HG03175 (cell line): ENCODE measurements around the gene LRRC14B.
"Not testable (repeated sequence)": the region's sequence is repeated elsewhere in the genome, so short reads cannot be mapped to it uniquely, and the experiment has no call there.

ENCODE experiments used
- ATAC-seq: cut with Tn5 transposase; IDR thresholded peaks from one replicate; pipeline ENCODE4 v1.9.1; 2021; ENCODE audit warnings: mild to moderate bottlenecking, moderate library complexity; ENCODE audit not compliant: unreplicated experiment

LRRC14B gene

DNA sequence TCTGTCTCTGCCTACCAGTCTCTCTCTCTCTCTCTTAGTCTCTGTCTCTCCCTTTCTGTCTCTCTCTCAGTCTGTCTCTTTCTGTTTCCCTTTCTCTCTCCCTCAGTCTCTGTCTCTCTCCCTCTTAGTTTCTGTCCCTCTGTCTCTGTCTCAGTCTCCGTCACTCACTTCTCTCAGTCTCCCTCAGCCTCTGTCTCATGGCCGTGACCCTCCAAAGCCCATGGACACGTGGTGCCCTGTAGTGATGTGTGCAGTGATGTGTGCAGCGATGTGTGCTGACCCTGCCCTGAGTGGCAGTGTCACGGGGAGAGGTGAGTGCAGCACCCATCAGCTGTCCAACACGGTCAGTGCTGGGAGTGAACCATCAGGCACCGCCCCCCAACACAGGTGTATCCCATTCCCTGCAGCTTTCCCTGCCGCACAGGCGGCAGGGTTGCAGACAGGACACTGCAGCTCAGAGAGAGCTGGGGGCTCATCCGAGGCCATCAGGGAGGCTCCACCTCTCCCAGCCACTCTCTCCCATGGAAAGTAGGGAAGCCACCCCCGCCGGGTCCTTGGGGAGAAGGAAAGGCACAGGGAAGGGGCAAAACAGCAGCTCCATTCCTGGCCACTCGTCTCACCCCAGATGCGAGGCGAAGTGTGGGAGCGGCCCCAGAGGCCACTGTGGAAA, 794 bp upstream of the LRRC14B start:
- no peak for ATAC-seq

DNA sequence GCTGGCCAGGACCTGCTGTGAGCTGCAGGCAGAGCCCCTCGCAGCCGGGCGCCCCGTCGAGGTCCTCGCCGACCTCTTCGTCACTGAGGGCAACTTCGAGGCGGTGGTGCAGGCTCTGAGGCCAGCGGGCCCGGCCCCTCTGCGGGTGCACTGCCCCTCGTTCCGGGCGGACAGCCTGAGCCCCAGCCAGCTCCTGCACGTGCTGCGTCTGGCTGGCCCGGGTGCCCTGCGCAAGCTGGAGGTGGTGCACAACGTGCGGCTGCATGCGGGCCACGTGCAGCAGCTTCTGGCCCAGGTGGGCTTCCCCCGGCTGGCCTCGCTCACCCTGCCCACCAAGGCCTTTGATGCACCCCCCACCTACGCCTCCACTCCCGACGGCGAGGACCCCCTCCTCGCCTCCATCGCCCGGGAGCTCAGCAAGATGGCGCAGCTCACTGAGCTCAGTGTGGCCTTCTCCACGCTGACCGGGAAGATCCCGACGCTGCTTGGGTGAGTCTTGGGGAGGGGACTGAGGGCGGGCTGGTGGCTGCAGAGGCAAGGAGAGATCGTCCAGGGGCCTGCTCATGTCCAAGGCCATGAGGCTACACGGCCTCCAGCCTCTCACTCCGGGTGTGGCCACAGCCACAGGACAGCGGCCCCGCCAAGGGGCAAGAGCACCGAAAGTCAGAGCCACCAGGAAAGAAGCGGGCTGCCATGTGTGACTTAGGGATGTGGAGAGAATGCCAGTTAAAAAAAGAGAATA, 825 bp downstream of the LRRC14B start:
- ATAC-seq, result no peak

DNA sequence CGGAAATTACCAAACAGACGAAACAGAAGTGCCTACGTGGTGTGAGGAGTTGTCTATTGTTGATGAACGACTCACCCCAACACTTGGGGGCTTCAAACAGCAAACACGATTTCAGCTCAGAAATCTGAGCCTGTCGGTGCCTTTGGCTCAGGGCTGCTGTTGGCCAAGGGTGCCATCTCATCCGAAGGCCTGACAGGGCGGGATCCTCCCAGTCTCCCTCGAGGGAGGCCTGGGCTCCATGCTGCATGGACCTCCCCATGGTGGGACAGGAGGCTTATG, 1.3 kb downstream of the LRRC14B start:
- no peak for ATAC-seq

DNA sequence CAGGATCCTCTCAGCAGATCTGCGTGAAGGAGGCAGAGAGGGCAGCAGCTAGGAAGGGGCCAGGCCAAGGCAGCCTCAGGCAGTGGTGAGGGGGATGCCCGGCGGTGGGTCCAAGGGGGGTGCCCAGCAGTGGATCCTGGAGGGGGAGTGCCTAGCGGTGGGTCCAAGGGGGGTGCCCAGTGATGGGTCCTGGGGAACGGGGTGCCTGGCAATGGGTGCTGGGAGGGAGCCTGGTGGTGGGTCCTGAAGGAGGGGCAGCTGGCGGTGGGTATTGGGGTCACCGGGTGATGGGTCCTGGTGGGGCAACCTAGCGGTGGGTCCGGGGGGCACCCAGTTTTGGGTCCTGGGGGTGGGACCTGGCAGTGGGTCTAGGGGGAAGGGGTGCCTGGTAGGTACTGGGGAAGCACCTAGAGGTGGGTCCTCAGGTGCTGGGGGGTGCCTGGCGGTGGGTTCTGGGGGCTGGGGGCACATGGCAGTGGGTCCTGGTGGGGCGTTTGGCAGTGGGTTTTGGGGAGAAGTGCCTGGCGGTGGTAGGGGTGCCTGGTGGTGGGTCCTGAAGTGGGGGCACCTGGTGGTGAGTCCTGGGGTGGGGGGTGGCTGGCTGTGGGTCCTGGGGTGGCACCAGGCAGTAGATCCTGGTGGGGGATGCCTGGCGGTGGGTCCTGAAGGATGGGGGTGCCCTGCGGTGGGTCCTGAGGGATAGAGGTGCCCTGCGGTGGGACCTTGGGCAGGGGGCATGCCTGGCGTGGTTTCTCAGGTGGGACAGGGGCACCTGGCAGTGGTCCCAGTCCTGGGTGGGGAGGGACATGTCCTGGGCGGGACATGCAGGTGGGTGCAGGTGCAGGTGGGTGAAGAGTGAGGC, 1.9 kb downstream of the LRRC14B start:
- no peak for ATAC-seq

DNA sequence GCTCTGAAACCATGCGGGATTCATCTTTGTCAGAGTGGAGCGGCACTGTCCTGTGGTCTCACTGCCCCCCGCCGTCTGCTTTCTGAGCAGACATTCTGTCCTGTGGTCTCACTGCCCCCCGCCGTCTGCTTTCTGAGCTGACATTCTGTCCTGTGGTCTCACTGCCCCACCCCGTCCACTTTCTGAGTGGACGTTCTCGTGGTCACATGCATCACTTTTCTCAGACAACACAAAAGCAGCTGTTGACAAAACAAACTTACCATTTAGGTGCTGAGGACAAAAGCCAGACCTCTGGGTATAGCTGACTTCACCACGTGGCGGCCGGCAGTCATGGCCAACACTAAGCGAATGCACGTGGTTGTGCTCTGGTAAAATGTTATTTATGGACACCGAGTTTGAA, 2.8 kb downstream of the LRRC14B start:
- no peak for ATAC-seq

DNA sequence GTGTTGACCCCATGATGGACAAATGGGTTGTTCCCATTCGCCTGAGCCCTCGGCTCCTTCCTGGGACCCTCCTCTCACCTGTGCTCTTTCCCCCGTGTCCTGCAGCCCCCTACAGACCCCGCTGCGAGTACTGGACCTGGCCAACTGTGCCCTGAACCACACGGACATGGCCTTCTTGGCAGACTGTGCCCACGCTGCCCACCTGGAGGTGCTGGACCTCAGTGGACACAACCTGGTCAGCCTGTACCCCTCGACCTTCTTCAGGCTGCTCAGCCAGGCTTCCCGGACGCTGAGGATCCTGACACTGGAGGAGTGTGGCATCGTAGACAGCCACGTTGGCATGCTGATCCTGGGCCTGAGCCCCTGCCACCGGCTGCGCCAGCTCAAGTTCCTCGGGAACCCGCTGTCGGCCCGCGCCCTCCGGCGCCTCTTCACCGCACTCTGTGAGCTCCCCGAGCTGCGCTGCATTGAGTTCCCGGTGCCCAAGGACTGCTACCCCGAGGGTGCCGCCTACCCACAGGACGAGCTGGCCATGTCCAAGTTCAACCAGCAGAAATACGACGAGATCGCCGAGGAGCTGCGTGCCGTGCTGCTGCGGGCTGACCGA, 3.4 kb downstream of the LRRC14B start:
- ATAC-seq, result no peak

DNA sequence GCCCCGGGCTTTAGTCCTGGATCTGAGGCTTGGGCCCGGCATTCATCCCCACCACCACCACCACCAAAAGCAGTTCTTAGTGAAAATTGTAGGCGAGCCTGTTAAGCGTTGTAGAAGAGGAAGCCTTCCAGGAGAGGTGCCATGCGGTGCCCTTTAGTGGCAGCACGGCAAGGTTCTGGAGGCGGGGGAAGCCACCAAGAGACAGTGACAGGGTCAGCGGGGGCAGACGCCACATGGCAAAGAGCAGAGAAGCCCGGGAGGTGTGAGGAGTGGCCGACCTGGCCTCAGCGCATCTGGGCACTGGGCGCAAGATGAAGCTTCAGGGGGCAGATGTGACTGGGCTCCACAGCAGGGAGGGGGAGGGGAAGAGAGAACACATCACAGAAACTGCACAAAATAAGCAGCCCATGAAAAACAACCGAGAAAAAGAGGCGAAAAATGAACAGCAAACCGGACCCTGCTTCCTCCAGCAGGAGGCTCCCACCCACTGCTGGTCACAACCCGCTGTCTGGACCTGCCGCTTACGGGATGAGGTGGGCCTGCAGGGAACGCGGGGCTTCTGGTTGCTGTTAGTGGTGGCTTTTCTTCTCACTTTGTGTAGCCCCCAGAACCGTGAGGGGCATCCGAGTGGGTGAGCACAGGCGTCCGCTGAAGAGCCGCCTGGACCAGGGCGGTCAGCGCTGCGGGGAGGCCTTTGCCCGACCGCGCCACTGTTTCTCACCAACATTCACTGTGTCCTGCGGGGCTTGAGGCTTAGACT, 4.3 kb downstream of the LRRC14B start:
- no peak for ATAC-seq

DNA sequence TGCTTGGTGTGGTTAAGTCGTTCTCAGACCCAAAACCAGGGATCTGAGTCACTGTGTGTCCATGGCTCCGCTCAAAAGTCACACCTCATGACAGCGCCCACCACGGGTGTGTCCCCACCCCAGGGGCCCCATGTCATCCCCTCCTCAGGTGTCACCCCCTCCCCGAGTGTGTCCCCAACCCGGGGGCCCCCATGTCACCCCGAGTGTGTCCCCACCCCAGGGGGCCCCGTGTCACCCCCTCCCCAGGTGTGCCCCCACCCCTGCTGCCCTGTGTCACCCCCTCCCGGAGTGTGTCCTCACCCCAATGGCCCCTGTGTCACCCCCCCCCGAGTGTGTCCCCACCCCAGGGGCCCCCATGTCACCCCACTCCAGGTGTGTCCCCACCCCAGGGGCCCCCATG, 5.1 kb downstream of the LRRC14B start:
- no peak for ATAC-seq

DNA sequence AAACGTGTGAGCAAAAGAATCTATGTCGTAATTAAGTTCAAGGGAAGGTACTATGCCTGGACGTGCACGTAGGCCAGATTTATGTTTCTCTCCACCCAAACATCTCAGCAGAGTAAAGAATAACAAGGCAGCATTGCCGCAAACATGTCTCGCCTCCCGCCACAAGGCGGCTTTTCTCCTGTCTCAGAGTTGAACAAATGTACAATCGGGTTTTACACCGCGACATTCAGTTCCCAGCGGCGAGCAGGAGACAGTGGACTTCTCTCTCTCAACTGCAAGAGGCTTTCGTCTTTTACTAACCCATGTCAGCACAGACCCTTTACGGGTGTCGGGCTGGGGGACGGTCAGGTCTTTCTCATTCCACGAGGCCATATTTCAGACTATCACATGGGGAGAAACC, 5.7 kb downstream of the LRRC14B start:
- not testable (repeated sequence) for ATAC-seq

DNA sequence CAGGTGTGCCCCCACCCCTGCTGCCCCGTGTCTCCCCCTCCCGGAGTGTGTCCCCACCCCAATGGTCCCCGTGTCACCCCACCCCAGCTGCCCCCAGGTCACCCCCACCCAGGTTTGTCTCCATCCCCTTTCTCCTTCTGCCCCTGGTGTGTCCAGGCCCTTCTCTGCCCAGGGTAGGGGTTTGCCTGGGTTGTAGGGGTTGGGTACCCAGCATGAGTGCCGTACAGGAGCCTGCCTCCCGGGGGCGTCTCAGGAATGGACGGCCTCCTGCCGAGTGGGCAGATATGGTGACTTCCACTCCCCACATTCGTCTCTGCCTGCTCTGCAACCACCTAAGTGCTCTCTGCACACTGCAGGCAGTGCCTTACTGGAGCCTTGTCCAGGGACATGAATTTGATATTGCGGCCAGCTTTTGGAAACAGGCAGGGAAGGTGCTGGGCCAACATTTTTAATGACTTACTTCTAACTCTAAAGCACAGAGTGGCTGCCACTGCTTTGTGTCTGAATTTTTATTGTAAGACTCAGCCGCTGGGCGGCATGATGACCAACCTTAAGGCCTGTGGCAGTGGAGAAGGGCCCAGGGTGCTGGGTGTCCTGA, 6.7 kb downstream of the LRRC14B start:
- ATAC-seq, result no peak

DNA sequence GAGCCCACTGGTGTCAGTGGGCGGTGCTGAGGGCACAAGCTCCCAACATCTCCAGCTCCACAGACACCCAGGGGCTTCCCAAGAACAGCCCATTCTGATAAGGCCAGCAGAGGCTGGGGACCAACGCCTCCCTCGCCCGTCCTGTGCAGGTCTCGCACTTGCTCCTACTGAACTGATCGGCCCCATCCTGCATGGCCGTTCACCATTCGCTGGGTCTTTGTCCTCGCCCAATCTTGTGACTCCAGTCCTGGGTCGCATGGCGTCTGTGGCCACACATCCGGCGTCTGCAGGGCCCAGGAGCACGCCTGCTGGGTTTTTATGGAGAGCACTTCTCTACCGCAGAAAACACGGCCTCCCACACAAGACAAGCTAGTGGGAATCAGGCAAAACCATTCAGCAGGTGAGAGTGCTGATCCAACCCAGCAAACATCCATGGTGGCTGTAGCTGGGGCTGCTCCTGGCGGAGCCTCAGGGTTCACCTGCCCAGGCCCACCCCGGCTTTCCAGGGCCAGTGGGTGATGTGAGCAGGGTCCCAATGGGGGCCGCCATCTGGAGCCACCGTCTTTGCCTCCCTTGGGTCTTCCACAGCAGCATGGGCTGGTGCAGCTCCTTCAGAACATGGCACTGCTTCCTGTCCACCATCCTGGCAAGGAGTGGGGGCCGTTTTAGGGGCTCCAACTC, 7.4 kb downstream of the LRRC14B start:
- ATAC-seq, result no peak

DNA sequence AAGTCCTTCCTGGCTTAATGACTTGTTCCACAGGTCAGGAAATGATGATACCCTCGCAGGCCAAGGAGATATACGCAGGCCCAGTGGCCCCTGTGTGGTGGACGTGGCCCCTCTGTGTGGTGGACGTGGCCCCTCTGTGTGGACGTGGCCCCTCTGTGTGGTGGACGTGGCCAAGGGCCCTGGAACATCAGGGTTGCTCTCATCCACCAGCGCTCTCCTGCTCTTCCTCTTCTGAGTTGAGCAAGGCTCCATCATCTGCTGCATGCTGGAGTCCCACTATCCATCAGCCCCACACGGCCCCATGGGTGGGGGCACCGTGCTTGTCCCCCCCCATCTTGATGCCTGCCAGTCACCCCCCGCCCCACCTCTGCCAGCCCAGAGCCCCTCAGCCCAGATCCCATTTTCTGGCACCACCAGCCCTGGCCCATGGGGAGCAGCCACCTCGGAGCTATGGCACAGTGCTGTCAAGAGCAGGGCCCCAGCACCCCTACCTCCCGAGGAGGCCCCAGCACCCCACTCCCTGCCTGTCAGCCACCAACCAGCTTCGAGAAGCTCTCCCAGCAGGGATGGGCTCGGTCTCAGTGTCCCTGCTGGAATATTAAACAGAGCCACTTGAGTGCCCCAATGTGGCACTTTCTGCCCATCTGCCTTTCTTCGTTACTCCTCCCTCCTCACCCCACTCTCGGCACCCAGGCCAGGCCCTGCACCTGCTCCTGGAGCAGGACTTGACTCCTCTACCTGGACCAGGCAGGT, 8.1 kb downstream of the LRRC14B start:
- no peak for ATAC-seq

DNA sequence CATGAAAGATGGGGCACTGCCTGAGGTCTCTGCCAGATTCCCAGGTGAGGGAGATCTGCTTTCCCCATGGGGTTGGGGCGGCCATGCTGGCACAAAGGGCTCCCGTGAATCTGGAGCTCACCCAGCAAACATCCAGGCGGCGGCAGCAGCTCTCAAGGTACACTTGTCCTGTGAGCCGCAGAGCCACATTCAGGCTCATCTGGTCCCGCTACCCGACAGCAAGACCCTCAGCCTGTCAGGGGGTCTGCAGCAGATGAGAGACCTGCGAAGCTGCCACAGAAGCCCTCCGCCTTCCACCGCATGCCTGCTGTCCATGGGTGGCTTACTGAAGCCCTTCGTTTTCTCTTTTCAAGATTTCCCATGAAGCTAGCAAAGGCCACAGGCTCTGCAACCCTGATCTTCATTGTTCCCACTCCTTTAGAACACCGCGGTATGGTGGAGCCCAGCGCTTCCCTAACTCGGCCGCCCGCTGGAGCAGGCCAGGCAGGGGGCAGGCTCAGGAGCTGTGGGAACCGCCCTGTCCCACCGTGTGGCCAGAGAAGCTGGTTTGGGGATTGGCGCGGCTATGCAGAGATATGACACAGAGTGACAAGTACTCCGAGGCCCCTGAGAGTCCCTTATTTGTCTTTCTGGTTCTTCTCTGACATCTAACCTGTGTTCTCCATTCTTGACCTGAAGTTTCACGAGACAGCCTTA, 8.8 kb downstream of the LRRC14B start:
- ATAC-seq, result no peak

DNA sequence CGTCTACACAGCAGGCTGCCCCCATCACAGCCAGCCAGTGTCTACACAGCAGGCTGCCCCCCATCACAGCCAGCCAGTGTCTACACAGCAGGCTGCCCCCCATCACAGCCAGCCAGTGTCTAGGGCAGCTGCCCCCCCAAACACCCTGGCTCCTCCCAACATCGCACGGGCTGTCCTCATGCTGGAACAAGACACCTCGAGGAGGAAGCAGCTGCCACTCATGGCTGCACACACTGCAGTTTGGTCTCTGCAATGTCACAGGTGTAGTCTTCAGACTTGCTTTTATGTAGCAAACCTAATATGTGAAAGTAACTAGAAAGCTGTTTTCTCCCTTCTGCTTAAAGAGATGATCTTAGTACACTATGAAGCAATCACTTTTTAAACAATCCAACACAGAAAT, 9.7 kb downstream of the LRRC14B start:
- ATAC-seq, result no peak

DNA sequence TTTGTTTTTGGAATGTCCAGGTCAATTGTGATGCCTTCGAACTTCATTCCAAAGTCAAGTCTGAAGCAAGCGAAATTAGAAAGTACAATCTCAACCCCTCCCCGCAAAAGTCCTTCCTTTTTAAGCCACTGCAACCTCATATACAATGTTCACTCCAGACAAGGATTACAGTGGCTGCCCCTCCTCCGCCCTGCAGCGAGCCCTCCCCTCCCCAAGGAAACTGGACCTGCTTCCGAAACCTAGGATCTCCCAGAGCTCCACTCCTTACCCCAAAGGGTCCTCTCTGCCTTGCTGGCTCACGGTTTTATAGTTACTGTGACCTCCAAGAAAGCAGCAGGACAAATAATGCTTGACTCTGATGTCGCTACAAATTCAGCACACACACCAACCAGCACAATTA, 10.4 kb downstream of the LRRC14B start:
- no peak for ATAC-seq

DNA sequence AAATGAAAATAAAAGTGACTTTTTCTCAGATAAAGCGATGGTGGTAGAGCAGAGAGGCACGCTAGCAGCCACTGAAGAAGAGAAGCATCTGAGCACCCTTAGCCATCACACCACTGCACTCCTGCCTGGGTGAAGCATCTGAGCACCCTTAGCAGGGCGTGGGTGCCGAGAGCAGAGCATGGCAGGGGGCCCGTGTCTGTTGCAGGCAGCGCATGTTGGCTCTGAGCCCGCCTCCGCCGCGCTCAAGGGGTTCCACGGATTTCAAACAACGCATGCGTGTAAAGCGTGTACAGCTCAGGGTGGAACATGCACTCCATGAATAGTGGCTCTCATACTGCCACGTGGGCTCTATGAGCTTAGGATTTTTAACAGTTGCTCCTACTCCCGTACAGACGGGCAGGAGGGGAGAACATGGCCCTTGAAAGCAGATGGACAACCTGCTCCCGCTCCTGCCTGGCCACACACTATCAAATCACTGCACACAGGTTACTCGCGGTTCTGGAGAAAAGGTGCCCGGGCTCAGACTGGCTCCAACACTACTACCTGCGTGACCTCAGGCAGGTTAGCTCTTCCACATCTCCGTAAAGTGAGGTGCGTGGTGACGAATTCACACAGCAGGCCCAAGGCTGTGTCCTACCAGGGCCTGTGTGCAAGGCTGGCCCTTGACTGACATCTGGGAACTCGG, 12.1 kb downstream of the LRRC14B start:
- ATAC-seq, result no peak

DNA sequence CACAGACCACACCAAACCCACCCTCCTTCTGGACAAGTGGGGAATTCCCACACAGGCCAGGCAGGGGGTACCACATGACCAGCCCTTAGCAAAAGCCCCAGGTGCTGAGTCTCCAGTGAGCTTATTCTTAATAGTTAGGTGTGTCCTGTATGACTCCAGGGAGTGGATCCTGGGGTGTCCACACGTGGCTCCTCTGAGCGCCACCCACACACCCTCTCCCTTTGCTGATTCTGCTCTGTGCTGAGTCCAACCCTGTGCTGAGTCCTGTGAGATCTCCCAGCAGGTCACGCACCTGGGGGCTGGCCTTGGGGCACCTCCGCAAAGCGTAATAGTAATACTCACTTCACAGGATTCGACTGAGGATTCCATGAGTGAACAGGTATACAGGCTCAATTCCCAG, 12.7 kb downstream of the LRRC14B start:
- no peak for ATAC-seq

DNA sequence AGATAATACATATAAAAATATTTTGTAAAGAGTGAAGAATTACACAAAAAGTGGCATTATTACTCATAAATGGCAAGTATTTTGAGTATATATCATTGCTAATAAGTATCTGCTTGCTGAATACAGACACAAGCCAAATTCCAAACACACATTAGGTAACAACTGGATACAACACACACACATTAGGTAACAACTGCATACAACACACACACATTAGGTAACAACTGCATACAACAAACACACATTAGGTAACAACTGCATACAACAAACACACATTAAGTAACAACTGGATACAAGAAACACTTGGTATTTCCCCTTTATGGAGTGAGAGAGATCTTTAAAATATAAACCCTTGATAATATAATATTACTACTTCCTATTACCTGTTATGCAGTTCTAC, 13.2 kb downstream of the LRRC14B start:
- no peak for ATAC-seq
